Measurements from ENCODE around the gene ZNF385C. TPM values are rescaled to one million over a fixed set of nuclear protein-coding genes. Genes with fewer than 3 reads are reported as not detected.

ZNF385C gene
- total and polyA plus RNA-seq, 2 donors (not counting 1 experiment from before 2014, with no cell fraction given) = under 0.01 to 0.03 TPM

DNA sequence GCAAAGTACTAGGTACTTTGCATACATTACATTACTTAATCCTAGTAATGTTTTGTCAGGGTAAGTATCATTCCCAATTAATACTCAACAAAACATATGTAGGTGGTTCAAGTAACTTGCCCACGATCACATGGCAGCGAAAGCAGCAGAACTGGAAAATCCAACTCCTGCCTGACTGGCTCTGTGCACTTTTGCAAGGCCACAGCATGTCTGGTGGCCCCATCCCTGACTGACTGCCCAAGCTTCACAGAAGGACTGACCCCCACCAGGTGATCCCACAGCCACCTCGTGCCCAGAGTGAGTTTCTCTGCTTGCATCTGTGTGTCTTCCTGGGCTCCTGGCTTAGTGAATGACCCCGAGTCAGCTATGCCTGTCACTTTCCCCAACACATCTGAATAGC lies 120.3 kb downstream of the ZNF385C start:
- H2AFZ ChIP-seq (ENCODE audit: low read length) = no peak overlapping the region
- DNase-seq (ENCODE audit: low read depth in 2 of 2) = no peak
- TF ChIP-seq, protein P1, sequence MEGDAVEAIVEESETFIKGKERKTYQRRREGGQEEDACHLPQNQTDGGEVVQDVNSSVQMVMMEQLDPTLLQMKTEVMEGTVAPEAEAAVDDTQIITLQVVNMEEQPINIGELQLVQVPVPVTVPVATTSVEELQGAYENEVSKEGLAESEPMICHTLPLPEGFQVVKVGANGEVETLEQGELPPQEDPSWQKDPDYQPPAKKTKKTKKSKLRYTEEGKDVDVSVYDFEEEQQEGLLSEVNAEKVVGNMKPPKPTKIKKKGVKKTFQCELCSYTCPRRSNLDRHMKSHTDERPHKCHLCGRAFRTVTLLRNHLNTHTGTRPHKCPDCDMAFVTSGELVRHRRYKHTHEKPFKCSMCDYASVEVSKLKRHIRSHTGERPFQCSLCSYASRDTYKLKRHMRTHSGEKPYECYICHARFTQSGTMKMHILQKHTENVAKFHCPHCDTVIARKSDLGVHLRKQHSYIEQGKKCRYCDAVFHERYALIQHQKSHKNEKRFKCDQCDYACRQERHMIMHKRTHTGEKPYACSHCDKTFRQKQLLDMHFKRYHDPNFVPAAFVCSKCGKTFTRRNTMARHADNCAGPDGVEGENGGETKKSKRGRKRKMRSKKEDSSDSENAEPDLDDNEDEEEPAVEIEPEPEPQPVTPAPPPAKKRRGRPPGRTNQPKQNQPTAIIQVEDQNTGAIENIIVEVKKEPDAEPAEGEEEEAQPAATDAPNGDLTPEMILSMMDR (conservative IDR thresholded peaks at IDR 0.05 in 1 of 2, IDR thresholded peaks at IDR 0.05 in 1 of 2; ENCODE audit: low read depth in 1 of 2, low read length in 2 of 2) = no peak
- no peak for TF ChIP-seq EZH2 (IDR thresholded peaks at IDR 0.05; ENCODE audit: low read length, missing control alignments)
- H3K4me1 ChIP-seq (ENCODE audit: control insufficient read depth, extremely low read depth, insufficient read depth, low read length) = peaks cover 5% of the 10 kb centered on the region
- no peak overlapping the region for H3K4me3 ChIP-seq (replicated peaks in 1 of 4; ENCODE audit: control extremely low read depth in 1 of 4, insufficient read depth in 1 of 4, low read depth in 3 of 4, low read length in 4 of 4)
- no peaks in the 10 kb centered on the region for H4K20me1 ChIP-seq (ENCODE audit: control insufficient read depth, extremely low read depth, insufficient read depth, low read length)
- H3K79me2 ChIP-seq (ENCODE audit: control insufficient read depth, insufficient read depth, low read length) = peaks cover 1% of the 10 kb centered on the region
- H3K27me3 ChIP-seq (ENCODE audit: control insufficient read depth, insufficient read depth, low read length) = no peaks in the 10 kb centered on the region
- H3K9me3 ChIP-seq (ENCODE audit: control insufficient read depth, insufficient read depth, low read depth, low read length) = no peaks in the 10 kb centered on the region
- H3K36me3 ChIP-seq (ENCODE audit: control insufficient read depth, insufficient read depth, low read length) = peaks cover 23% of the 10 kb centered on the region
- H3K27ac ChIP-seq (ENCODE audit: insufficient read depth, low read length) = no peak overlapping the region
- H3K9ac ChIP-seq (ENCODE audit: insufficient read depth, low read length) = no peak overlapping the region
- H3K4me2 ChIP-seq (ENCODE audit: extremely low read depth, insufficient read depth, low read length) = no peak overlapping the region

DNA sequence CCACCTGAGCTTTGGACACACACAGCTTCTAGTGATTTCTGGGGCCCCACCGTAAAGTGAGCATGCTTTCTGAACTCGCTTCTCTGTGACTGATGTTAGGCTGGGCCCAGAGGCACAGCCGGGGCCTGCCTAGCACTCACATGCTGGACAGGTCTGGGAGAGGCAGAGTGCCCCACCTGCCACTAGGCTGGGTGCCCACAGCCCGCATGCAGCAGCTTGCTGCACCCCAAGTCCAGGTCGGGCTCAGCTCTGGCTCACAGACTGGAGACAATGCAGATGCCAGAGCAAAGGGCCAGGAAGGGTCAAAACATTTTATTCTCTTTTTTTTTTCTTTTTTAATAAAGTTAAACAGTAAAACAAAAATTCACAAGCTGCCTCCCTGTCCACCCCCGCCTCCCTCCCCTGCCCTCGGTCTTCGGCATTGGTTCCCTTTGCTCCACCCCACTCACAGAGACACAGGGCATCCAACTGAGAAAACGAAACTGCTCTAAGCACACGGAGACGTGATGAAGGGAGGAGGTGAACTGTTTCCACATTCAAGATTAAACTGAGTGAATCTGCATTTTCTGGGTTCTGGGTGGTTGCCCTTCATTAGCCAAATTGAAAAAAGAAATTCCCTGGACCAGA lies 122.0 kb downstream of the ZNF385C start:
- no peaks in the 10 kb centered on the region for H3K27me3 ChIP-seq (ENCODE audit: control insufficient read depth, insufficient read depth, low read length)
- no peak overlapping the region for H3K9ac ChIP-seq (ENCODE audit: insufficient read depth, low read length)
- peak overlapping the region; percentile 48 for H3K27ac ChIP-seq (ENCODE audit: insufficient read depth, low read length)
- peaks cover 27% of the 10 kb centered on the region for H3K36me3 ChIP-seq (ENCODE audit: control insufficient read depth, insufficient read depth, low read length)
- peak overlapping the region; percentile 45 for H3K4me2 ChIP-seq (ENCODE audit: extremely low read depth, insufficient read depth, low read length)
- no peak overlapping the region for H2AFZ ChIP-seq (ENCODE audit: low read length)
- no peaks in the 10 kb centered on the region for H4K20me1 ChIP-seq (ENCODE audit: control insufficient read depth, extremely low read depth, insufficient read depth, low read length)
- H3K4me3 ChIP-seq (replicated peaks in 1 of 4; ENCODE audit: control extremely low read depth in 1 of 4, insufficient read depth in 1 of 4, low read depth in 3 of 4, low read length in 4 of 4) = no peak overlapping the region
- H3K9me3 ChIP-seq (ENCODE audit: control insufficient read depth, insufficient read depth, low read depth, low read length) = no peaks in the 10 kb centered on the region
- TF ChIP-seq, protein P1 (conservative IDR thresholded peaks at IDR 0.05 in 1 of 2, IDR thresholded peaks at IDR 0.05 in 1 of 2; ENCODE audit: low read depth in 1 of 2, low read length in 2 of 2) = no peak
- TF ChIP-seq EZH2 (IDR thresholded peaks at IDR 0.05; ENCODE audit: low read length, missing control alignments) = no peak
- H3K4me1 ChIP-seq (ENCODE audit: control insufficient read depth, extremely low read depth, insufficient read depth, low read length) = peaks cover 6% of the 10 kb centered on the region
- DNase-seq (ENCODE audit: low read depth in 2 of 2) = no peak
- peaks cover 12% of the 10 kb centered on the region for H3K79me2 ChIP-seq (ENCODE audit: control insufficient read depth, insufficient read depth, low read length)

Other genes with a start within 250 kb of the ZNF385C start
- gene KLHL11, start 233.1 kb downstream of the ZNF385C start, total RNA-seq = 24.4 and 28.2 TPM in 2 replicates
- 8.1 and 8.7 TPM in 2 replicates for gene KLHL11, start 233.1 kb downstream of the ZNF385C start, polyA plus RNA-seq
- 108 and 312 TPM in 2 replicates for gene ACLY, start 179.5 kb downstream of the ZNF385C start, total RNA-seq
- 225 and 241 TPM in 2 replicates for gene ACLY, start 179.5 kb downstream of the ZNF385C start, polyA plus RNA-seq
- 0.99 and 1.3 TPM in 2 replicates for gene ODAD4, start 167.9 kb downstream of the ZNF385C start, total RNA-seq
- 0.36 and 0.50 TPM in 2 replicates for gene ODAD4, start 167.9 kb downstream of the ZNF385C start, polyA plus RNA-seq
- gene CNP, start 131.7 kb downstream of the ZNF385C start, total RNA-seq = 50.6 and 60.4 TPM in 2 replicates
- gene CNP, start 131.7 kb downstream of the ZNF385C start, polyA plus RNA-seq = 57.7 and 59.9 TPM in 2 replicates
- 59.6 and 78.8 TPM in 2 replicates for gene DNAJC7, start 81.0 kb downstream of the ZNF385C start, total RNA-seq
- gene DNAJC7, start 81.0 kb downstream of the ZNF385C start, polyA plus RNA-seq = 53.5 and 56.4 TPM in 2 replicates
- gene NKIRAS2, start 78.4 kb downstream of the ZNF385C start, total RNA-seq = 18.8 and 19.8 TPM in 2 replicates
- 36.0 and 37.7 TPM in 2 replicates for gene NKIRAS2, start 78.4 kb downstream of the ZNF385C start, polyA plus RNA-seq
- gene C17orf113, start 47.9 kb downstream of the ZNF385C start, total RNA-seq = 0.26 and 0.66 TPM in 2 replicates
- gene C17orf113, start 47.9 kb downstream of the ZNF385C start, polyA plus RNA-seq = 0.02 and 0.07 TPM in 2 replicates
- gene DHX58, start 14.2 kb upstream of the ZNF385C start, total RNA-seq = 12.3 and 18.3 TPM in 2 replicates
- gene DHX58, start 14.2 kb upstream of the ZNF385C start, polyA plus RNA-seq = 7.1 and 8.0 TPM in 2 replicates
- gene KAT2A, start 22.9 kb upstream of the ZNF385C start, total RNA-seq = 7.4 and 7.8 TPM in 2 replicates
- 9.1 and 11.8 TPM in 2 replicates for gene KAT2A, start 22.9 kb upstream of the ZNF385C start, polyA plus RNA-seq
- gene HSPB9, start 24.3 kb upstream of the ZNF385C start, total RNA-seq = not detected in 2 replicates
- gene HSPB9, start 24.3 kb upstream of the ZNF385C start, polyA plus RNA-seq = not detected in 2 replicates
- gene RAB5C, start 56.5 kb upstream of the ZNF385C start, total RNA-seq = 44.7 and 65.2 TPM in 2 replicates
- 162 and 197 TPM in 2 replicates for gene RAB5C, start 56.5 kb upstream of the ZNF385C start, polyA plus RNA-seq
- gene KCNH4, start 82.7 kb upstream of the ZNF385C start, total RNA-seq = not detected in 2 replicates
- 0.01 and 0.03 TPM in 2 replicates for gene KCNH4, start 82.7 kb upstream of the ZNF385C start, polyA plus RNA-seq
- not detected in 2 replicates for gene HCRT, start 87.0 kb upstream of the ZNF385C start, total RNA-seq
- not detected in 2 replicates for gene HCRT, start 87.0 kb upstream of the ZNF385C start, polyA plus RNA-seq
- 20.0 and 26.6 TPM in 2 replicates for gene GHDC, start 96.0 kb upstream of the ZNF385C start, total RNA-seq
- 6.1 and 6.7 TPM in 2 replicates for gene GHDC, start 96.0 kb upstream of the ZNF385C start, polyA plus RNA-seq
- gene STAT5B, start 177.9 kb upstream of the ZNF385C start, total RNA-seq = 24.4 and 25.9 TPM in 2 replicates
- gene STAT5B, start 177.9 kb upstream of the ZNF385C start, polyA plus RNA-seq = 18.0 and 29.6 TPM in 2 replicates
- gene STAT5A, start 190.0 kb upstream of the ZNF385C start, total RNA-seq = 26.2 and 28.4 TPM in 2 replicates
- 5.5 and 6.9 TPM in 2 replicates for gene STAT5A, start 190.0 kb upstream of the ZNF385C start, polyA plus RNA-seq